Measurements from ENCODE around the gene NKAIN2. TPM values are rescaled to one million over a fixed set of nuclear protein-coding genes. Genes with fewer than 3 reads are reported as not detected.

NKAIN2 gene
- polyA plus RNA-seq, 1 of the 3 experiments (the other 2 are of a cell fraction) = not detected

GRCh38 chr6:124765280-124765679 is 961.6 kb downstream of the NKAIN2 start:
- 17% methylated on average over 1 of the region's 1 CpG for WGBS (ENCODE audit: low lambda C conversion rate)
- CTCF ChIA-PET = no interaction called here

GRCh38 chr6:124768224-124768623 is 964.6 kb downstream of the NKAIN2 start:
- no peak overlapping the region for H3K4me3 ChIP-seq (ENCODE audit: low read depth in 2 of 2, low read length in 1 of 2)
- H3F3A ChIP-seq (replicated peaks; ENCODE audit: insufficient read depth) = no peaks in the 10 kb centered on the region
- CTCF ChIA-PET = no interaction called here
- H3K9ac ChIP-seq = no peak overlapping the region
- no peaks in the 10 kb centered on the region for H3K36me3 ChIP-seq (replicated peaks in 1 of 2; ENCODE audit: control insufficient read depth in 1 of 2, insufficient read depth in 2 of 2, low read length in 1 of 2)
- H3K79me2 ChIP-seq (ENCODE audit: insufficient read depth) = no peaks in the 10 kb centered on the region
- no peaks in the 10 kb centered on the region for H4K20me1 ChIP-seq (ENCODE audit: insufficient read depth)
- H3K9me2 ChIP-seq = no peaks in the 10 kb centered on the region
- peaks cover 0 to 9% of the 10 kb centered on the region in 2 experiments; a peak in 1 of 4 replicates for H3K4me1 ChIP-seq (ENCODE audit: control insufficient read depth in 1 of 2, insufficient read depth in 2 of 2, low read depth in 1 of 2, low read length in 1 of 2)
- no peak for TF ChIP-seq FOXJ3 (CRISPR knock-in tag; IDR thresholded peaks at IDR 0.05)
- TF ChIP-seq NFIC (IDR thresholded peaks at IDR 0.05; ENCODE audit: borderline replicate concordance) = no peak
- no peak for TF ChIP-seq EZH2phosphoT487 (IDR thresholded peaks at IDR 0.05; ENCODE audit: borderline replicate concordance, low read depth)
- no peak for TF ChIP-seq CTCF (IDR thresholded peaks at IDR 0.05)
- TF ChIP-seq, protein P1, sequence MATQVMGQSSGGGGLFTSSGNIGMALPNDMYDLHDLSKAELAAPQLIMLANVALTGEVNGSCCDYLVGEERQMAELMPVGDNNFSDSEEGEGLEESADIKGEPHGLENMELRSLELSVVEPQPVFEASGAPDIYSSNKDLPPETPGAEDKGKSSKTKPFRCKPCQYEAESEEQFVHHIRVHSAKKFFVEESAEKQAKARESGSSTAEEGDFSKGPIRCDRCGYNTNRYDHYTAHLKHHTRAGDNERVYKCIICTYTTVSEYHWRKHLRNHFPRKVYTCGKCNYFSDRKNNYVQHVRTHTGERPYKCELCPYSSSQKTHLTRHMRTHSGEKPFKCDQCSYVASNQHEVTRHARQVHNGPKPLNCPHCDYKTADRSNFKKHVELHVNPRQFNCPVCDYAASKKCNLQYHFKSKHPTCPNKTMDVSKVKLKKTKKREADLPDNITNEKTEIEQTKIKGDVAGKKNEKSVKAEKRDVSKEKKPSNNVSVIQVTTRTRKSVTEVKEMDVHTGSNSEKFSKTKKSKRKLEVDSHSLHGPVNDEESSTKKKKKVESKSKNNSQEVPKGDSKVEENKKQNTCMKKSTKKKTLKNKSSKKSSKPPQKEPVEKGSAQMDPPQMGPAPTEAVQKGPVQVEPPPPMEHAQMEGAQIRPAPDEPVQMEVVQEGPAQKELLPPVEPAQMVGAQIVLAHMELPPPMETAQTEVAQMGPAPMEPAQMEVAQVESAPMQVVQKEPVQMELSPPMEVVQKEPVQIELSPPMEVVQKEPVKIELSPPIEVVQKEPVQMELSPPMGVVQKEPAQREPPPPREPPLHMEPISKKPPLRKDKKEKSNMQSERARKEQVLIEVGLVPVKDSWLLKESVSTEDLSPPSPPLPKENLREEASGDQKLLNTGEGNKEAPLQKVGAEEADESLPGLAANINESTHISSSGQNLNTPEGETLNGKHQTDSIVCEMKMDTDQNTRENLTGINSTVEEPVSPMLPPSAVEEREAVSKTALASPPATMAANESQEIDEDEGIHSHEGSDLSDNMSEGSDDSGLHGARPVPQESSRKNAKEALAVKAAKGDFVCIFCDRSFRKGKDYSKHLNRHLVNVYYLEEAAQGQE (IDR thresholded peaks at IDR 0.05; ENCODE audit: low read depth, low read length) = no peak
- 0% methylated on average over 1 of the region's 1 CpG for WGBS (ENCODE audit: low lambda C conversion rate)
- H2AFZ ChIP-seq (ENCODE audit: low read depth) = no peak overlapping the region
- H3K27ac ChIP-seq (ENCODE audit: low read depth in 2 of 2, low read length in 1 of 2) = no peak overlapping the region
- no peaks in the 10 kb centered on the region; the same call in 1 of the 2 replicates for H3K27me3 ChIP-seq (ENCODE audit: insufficient read depth)
- POLR2A ChIA-PET = no interaction called here
- DNase-seq = no peak
- H3K9me3 ChIP-seq = no peaks in the 10 kb centered on the region
- H3K4me2 ChIP-seq = no peak overlapping the region

More at GRCh38 chr6:124765280-124765679, 961.6 kb downstream of the NKAIN2 start:
- Histone ChIP-seq H3K4me2 (no peak overlapping the region), H3K27me3 (ENCODE audit: insufficient read depth) (no peaks in the 10 kb centered on the region; the same call in 1 of the 2 replicates), H3K27ac (ENCODE audit: low read depth in 2 of 2, low read length in 1 of 2) (no peak overlapping the region), H3K4me3 (ENCODE audit: low read depth in 2 of 2, low read length in 1 of 2) (no peak overlapping the region), H3F3A (replicated peaks; ENCODE audit: insufficient read depth) (no peaks in the 10 kb centered on the region), H3K36me3 (replicated peaks in 1 of 2; ENCODE audit: control insufficient read depth in 1 of 2, insufficient read depth in 2 of 2, low read length in 1 of 2) (no peaks in the 10 kb centered on the region), H3K9me2 (no peaks in the 10 kb centered on the region), H3K9ac (no peak overlapping the region), H3K9me3 (no peaks in the 10 kb centered on the region), H2AFZ (ENCODE audit: low read depth) (no peak overlapping the region), H3K79me2 (ENCODE audit: insufficient read depth) (no peaks in the 10 kb centered on the region), H4K20me1 (ENCODE audit: insufficient read depth) (no peaks in the 10 kb centered on the region), H3K4me1 (ENCODE audit: control insufficient read depth in 1 of 2, insufficient read depth in 2 of 2, low read depth in 1 of 2, low read length in 1 of 2) (peaks cover 0 to 5% of the 10 kb centered on the region in 2 experiments; a peak in 1 of 4 replicates)
- TF ChIP-seq IRF3 (IDR thresholded peaks at IDR 0.05; ENCODE audit: low read depth, low read length) = no peak
- TF ChIP-seq RAD21 (IDR thresholded peaks at IDR 0.05; ENCODE audit: low read length) = no peak
- no peak for TF ChIP-seq SMC3 (IDR thresholded peaks at IDR 0.05; ENCODE audit: low read depth, low read length)
- DNase-seq = no peak
- POLR2A ChIA-PET = no interaction called here

All from SK-N-SH (cell line).